ENCODE results near the gene POMC. TPM values are rescaled to one million over a fixed set of nuclear protein-coding genes. Genes with fewer than 3 reads are reported as not detected.
A peak's percentile ranks its signal among the peaks of the same experiment; 100 is the strongest.

Gene POMC
- total and polyA plus RNA-seq, 2 of the 13 experiments (the other 11 are each of a cell fraction or from before 2014, with no cell fraction given), result not detected

GRCh38 chr2:25197336-25198208 is 29.2 kb upstream of the POMC start (continued):
- TF ChIP-seq SAP130 (CRISPR knock-in tag; IDR thresholded peaks at IDR 0.05; ENCODE audit: low read depth) (0 out of 2 replicates have a peak, but pooled peaks have one; percentile 16), CBFB (CRISPR knock-in tag; IDR thresholded peaks at IDR 0.05) (no peak), MXI1 (IDR thresholded peaks at IDR 0.05; ENCODE audit: borderline replicate concordance, low read depth, low read length) (no peak), SALL1 (CRISPR knock-in tag; IDR thresholded peaks at IDR 0.05) (no peak), ZSCAN20 (CRISPR knock-in tag; IDR thresholded peaks at IDR 0.05; ENCODE audit: borderline replicate concordance) (no peak), EZH2 (conservative IDR thresholded peaks at IDR 0.05; ENCODE audit: low read depth, low read length) (no peak), ZNF121 (CRISPR knock-in tag; IDR thresholded peaks at IDR 0.05) (peak; percentile 70), ZNF687 (CRISPR knock-in tag; IDR thresholded peaks at IDR 0.05) (peak; percentile 27; the same call in 1 of the 2 replicates), TEAD3 (CRISPR knock-in tag; optimal IDR thresholded peaks at IDR 0.05; ENCODE audit: borderline replicate concordance) (no peak), PAF1 (CRISPR knock-in tag; IDR thresholded peaks at IDR 0.05) (no peak), ISL2 (CRISPR knock-in tag; IDR thresholded peaks at IDR 0.05) (no peak), ZNF891 (CRISPR knock-in tag; IDR thresholded peaks at IDR 0.05) (peak; percentile 34; the same call in 1 of the 2 replicates), MIER2 (CRISPR knock-in tag; IDR thresholded peaks at IDR 0.05) (no peak), ZNF280B (CRISPR knock-in tag; IDR thresholded peaks at IDR 0.05; ENCODE audit: borderline replicate concordance) (no peak), DBP (CRISPR knock-in tag; IDR thresholded peaks at IDR 0.05; ENCODE audit: not compliant biosample characterization) (no peak), ZNF598 (CRISPR knock-in tag; IDR thresholded peaks at IDR 0.05; ENCODE audit: borderline replicate concordance) (0 out of 2 replicates have a peak, but pooled peaks have one; percentile 55), ZNF841 (CRISPR knock-in tag; IDR thresholded peaks at IDR 0.05; ENCODE audit: borderline replicate concordance) (no peak), NR2F6 (IDR thresholded peaks at IDR 0.05) (no peak), NR2F6 (CRISPR knock-in tag; IDR thresholded peaks at IDR 0.05) (0 out of 2 replicates have a peak, but pooled peaks have one; percentile 35)
- TF ChIP-seq, protein P1, sequence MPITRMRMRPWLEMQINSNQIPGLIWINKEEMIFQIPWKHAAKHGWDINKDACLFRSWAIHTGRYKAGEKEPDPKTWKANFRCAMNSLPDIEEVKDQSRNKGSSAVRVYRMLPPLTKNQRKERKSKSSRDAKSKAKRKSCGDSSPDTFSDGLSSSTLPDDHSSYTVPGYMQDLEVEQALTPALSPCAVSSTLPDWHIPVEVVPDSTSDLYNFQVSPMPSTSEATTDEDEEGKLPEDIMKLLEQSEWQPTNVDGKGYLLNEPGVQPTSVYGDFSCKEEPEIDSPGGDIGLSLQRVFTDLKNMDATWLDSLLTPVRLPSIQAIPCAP (CRISPR knock-in tag; IDR thresholded peaks at IDR 0.05; ENCODE audit: low read depth), result no peak
- TF ChIP-seq, protein P2, sequence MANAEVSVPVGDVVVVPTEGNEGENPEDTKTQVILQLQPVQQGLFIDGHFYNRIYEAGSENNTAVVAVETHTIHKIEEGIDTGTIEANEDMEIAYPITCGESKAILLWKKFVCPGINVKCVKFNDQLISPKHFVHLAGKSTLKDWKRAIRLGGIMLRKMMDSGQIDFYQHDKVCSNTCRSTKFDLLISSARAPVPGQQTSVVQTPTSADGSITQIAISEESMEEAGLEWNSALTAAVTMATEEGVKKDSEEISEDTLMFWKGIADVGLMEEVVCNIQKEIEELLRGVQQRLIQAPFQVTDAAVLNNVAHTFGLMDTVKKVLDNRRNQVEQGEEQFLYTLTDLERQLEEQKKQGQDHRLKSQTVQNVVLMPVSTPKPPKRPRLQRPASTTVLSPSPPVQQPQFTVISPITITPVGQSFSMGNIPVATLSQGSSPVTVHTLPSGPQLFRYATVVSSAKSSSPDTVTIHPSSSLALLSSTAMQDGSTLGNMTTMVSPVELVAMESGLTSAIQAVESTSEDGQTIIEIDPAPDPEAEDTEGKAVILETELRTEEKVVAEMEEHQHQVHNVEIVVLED (CRISPR knock-in tag; IDR thresholded peaks at IDR 0.05; ENCODE audit: borderline replicate concordance), result no peak

Measured in HepG2 (cell line).